NT2/D1 (cell line): ENCODE measurements around the gene CHRNA3.

Source experiments
- DNase-seq: peaks from one replicate; pipeline ENCODE4 v3.0.0-alpha.2; 2011; ENCODE audit warnings: low read depth, low spot score
- H3K27me3 ChIP-seq: 2 replicates; pipeline ENCODE4 v1.6.0; 2011; ENCODE audit warnings: mild to moderate bottlenecking; ENCODE audit not compliant: insufficient read length, insufficient read depth
- H3K36me3 ChIP-seq: 2 replicates; pipeline ENCODE4 v1.6.1; 2011; ENCODE audit warnings: mild to moderate bottlenecking, low read length, mixed read lengths; ENCODE audit not compliant: insufficient read depth, insufficient read length
- H3K4me1 ChIP-seq: 2 replicates; pipeline ENCODE4 v1.5.1; 2011; ENCODE audit not compliant: insufficient read depth, insufficient read length
- H3K4me3 ChIP-seq: 2 replicates; pipeline ENCODE4 v1.5.1; 2011; ENCODE audit warnings: low read depth; ENCODE audit not compliant: insufficient read length
- H3K9ac ChIP-seq: 2 replicates; pipeline ENCODE4 v1.6.0; 2011; ENCODE audit warnings: low read depth; ENCODE audit not compliant: insufficient read length
- H3K9me3 ChIP-seq: 2 replicates; pipeline ENCODE4 v1.5.1; 2011; ENCODE audit warnings: mild to moderate bottlenecking, low read length; ENCODE audit not compliant: insufficient read depth
- SUZ12 ChIP-seq: IDR thresholded peaks from 2 replicates; pipeline ENCODE4 v1.6.1; 2011; ENCODE audit not compliant: insufficient read length, insufficient read depth; ENCODE audit errors: extremely low read depth
- YY1 ChIP-seq: IDR thresholded peaks from 2 replicates; pipeline ENCODE4 v1.6.1; 2011; ENCODE audit not compliant: insufficient read length, insufficient read depth
- ZNF274 ChIP-seq: IDR thresholded peaks from 2 replicates; pipeline ENCODE4 v1.6.1; 2011; ENCODE audit warnings: mild to moderate bottlenecking, low read depth, low read length

CHRNA3 gene

DNA sequence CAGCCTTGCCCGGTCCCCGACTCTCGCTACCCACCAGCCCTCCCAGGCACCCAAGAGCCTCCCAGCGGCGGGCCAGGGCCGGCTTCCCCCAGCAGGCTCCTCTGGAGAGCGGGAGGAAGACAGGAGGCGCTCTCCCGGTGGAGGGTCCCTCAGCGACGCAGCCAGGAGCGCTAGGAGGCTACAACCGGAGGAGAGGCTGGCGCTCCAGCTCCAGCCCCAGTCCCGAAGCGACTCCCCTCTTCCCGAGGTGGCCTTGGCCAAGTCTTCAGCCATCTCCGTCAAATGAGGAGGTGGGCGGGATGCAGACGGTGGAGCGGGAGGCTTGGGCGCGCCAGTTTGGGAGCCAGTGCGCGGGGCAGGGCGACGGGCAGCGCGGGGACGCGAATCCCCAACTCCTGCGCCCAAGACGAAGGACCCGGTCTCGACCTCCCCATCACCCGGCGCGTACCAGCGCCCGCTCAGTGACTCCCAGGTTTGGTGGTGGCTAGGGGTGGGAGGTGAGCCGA lies 722 bp downstream of the CHRNA3 start:
- DNase-seq, result peak; percentile 76
- Histone ChIP-seq H3K36me3 (no peaks in the 10 kb centered on the region), H3K4me1 (peaks cover 5% of the 10 kb centered on the region), H3K27me3 (peaks cover 35% of the 10 kb centered on the region), H3K9me3 (peaks cover 9% of the 10 kb centered on the region; the same call in 1 of the 2 replicates), H3K4me3 (peak overlapping the region; percentile 70), H3K9ac (peak overlapping the region; percentile 82)
- TF ChIP-seq SUZ12 (no peak), YY1 (no peak), ZNF274 (no peak)

DNA sequence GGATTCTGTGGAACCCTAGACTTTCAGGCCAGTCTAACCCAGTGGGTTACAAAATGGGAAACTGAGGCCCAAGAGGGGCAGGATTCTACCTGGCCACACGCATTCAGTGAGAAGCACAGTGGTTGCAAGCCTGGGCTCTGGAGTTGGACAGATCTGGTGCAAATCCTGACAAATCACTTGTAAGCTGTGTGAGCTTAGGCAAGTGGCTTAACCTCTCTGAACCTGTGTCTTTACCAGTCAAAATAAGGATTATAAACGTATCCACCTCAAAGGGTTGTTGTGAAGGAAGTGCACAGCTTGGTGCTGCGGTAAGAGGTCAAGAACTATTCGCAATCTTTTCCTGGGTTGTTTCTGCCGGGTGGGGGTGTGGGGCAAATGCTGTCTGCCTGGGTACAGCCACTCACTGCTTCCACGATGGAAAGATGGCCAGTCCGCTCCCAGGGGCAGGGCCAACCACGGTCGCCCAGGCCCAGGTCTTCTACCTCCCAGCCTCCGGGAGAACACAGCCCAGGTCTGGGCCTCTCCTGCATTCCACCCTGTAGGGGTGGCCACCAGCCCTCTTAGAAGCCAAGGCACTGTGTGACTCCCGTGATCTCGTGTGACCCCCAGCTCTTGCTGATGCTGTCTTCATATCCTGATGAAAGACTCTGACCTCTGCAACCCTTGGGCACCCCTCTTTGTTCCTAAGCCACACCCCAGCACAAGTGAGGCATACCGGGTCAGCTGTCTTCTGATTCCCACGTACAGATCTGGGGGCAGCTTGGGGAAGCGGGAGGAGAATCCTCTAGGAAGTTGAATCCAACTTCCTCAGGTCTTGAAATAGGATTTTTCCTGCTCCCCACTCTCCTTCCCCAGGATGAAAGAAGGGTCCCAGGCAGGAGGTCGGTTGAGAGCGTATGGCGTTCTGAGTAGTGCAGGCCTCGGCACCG lies 1.5 kb downstream of the CHRNA3 start:
- Histone ChIP-seq H3K4me1 (peaks cover 5% of the 10 kb centered on the region), H3K9me3 (peaks cover 9% of the 10 kb centered on the region; the same call in 1 of the 2 replicates), H3K27me3 (peaks cover 35% of the 10 kb centered on the region), H3K9ac (peak overlapping the region; percentile 82), H3K36me3 (no peaks in the 10 kb centered on the region), H3K4me3 (peak overlapping the region; percentile 70)
- no peak for DNase-seq
- no peak for TF ChIP-seq SUZ12
- no peak for TF ChIP-seq YY1
- TF ChIP-seq ZNF274, result no peak

DNA sequence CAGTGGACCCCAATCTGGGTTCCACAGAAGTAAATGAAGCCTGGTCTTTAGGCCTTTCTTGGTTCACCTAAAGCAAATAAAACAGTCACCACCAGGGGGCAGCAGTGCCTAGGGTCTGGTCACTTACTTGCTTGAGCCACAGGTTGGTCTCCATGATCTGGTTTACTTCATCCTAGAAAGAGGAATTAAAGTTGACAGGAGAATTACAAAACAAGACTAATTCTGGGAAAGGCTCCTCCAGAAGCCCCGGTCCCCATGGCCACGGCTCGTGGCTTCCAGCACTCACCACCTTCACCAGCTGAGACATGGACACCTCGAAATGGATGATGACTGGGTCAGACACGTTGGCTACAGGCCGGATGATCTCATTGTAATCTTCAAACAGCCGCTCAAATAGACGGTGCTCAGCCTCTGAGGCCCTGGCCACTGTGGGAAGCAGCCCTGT lies 2.3 kb downstream of the CHRNA3 start:
- Histone ChIP-seq H3K27me3 (peaks cover 35% of the 10 kb centered on the region), H3K36me3 (no peaks in the 10 kb centered on the region), H3K9ac (no peak overlapping the region), H3K4me3 (no peak overlapping the region), H3K4me1 (peaks cover 5% of the 10 kb centered on the region), H3K9me3 (peaks cover 9% of the 10 kb centered on the region; the same call in 1 of the 2 replicates)
- TF ChIP-seq ZNF274, result no peak
- no peak for TF ChIP-seq SUZ12
- peak; percentile 85 for DNase-seq

DNA sequence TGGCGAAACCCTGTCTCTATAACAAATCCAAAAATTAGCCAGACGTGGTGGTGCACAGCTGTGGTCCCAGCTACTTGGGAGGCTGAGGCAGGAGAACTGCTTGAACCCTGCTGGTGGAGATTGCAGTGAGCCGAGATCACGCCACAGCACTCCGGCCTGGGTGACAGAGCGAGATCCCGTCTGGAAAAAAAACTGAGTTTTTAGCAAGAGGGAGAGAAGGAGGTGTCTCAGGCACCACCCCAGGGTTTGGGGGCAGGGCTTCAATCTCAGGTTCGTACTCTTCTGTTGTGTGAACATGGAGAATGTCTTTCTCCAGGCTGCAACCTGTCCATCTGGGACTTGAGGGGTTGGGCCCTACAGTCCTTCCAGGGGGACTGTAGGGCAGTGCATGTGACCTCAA lies 2.7 kb downstream of the CHRNA3 start:
- Histone ChIP-seq H3K9me3 (peaks cover 9% of the 10 kb centered on the region; the same call in 1 of the 2 replicates), H3K27me3 (peaks cover 32% of the 10 kb centered on the region), H3K4me3 (no peak overlapping the region), H3K4me1 (peaks cover 5% of the 10 kb centered on the region), H3K9ac (no peak overlapping the region), H3K36me3 (no peaks in the 10 kb centered on the region)
- TF ChIP-seq ZNF274, result no peak
- TF ChIP-seq SUZ12, result no peak
- TF ChIP-seq YY1, result no peak
- no peak for DNase-seq

DNA sequence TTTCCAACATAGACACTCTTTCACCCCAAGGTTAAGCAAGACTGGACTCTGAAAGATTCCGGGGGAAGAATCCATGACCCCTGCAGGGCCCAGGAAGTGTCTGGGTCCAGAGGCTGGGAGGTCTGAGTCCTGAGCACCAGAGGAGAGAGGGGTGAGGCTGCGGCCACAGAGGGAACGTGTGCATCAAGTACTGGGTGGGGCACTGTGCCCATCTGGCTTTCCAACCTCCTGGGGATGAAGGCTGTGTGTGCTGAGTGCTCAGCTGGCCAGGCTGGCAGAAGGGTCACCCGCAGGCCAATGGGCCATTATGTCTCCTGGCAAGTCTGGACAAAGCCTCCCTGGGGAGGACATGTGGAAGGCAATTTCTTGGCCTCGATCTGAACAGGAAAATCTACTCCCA lies 3.3 kb downstream of the CHRNA3 start:
- H3K36me3 ChIP-seq, result no peaks in the 10 kb centered on the region
- no peak overlapping the region for H3K9ac ChIP-seq
- peaks cover 5% of the 10 kb centered on the region for H3K4me1 ChIP-seq
- peaks cover 29% of the 10 kb centered on the region for H3K27me3 ChIP-seq
- no peak overlapping the region for H3K4me3 ChIP-seq
- TF ChIP-seq SUZ12, result no peak
- no peak for TF ChIP-seq ZNF274
- TF ChIP-seq YY1, result no peak
- no peak for DNase-seq
- H3K9me3 ChIP-seq, result peaks cover 9% of the 10 kb centered on the region; the same call in 1 of the 2 replicates

DNA sequence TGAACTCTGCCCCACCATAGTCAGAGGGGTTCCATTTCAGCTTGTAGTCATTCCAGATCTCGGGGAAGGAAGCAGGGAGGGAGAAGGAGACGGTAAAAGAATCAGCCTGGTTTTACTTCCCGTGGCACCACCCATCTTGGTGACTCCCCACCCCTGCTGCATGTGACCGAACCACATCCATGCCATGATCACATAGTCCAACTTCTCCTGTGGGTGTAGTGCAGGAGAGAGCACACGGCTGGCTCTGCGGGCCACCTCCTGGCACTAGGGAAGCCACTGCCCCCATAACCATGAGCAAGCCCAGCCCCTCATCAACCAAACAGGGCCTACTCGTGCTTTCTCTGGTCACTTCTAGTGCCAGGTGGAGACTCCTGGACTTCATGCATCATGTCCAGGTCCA lies 3.7 kb downstream of the CHRNA3 start:
- Histone ChIP-seq H3K9me3 (peaks cover 9% of the 10 kb centered on the region; the same call in 1 of the 2 replicates), H3K4me3 (no peak overlapping the region)
- TF ChIP-seq ZNF274 (no peak), YY1 (no peak), SUZ12 (no peak)

DNA sequence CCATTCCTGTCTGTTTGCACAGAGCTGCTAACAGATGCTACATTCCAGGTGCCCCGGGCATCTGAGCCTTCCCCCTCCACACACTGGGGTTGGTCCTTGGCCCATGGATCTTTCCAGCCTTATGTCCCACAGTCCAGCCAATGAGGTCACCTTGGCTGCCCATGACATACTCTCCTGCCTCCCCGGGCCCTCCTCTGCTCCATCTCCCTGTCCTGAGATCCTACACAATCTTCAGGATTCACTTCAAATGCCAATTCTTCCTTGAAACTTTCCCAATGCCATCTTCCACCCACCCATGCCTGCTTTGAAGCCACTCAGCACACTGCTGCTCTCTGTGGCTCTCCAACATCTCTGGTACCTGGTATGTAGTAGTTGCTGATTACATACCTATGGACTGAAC lies 4.3 kb downstream of the CHRNA3 start:
- no peaks in the 10 kb centered on the region for H3K36me3 ChIP-seq
- TF ChIP-seq YY1 (no peak), ZNF274 (no peak), SUZ12 (no peak)
- no peak for DNase-seq

More for the DNA sequence above, 3.7 kb downstream of the CHRNA3 start:
- Histone ChIP-seq H3K9ac (no peak overlapping the region), H3K27me3 (peaks cover 25% of the 10 kb centered on the region), H3K4me1 (peaks cover 5% of the 10 kb centered on the region), H3K36me3 (no peaks in the 10 kb centered on the region)
- DNase-seq, result no peak

More for the DNA sequence above, 4.3 kb downstream of the CHRNA3 start:
- Histone ChIP-seq H3K27me3 (peaks cover 19% of the 10 kb centered on the region), H3K9ac (no peak overlapping the region), H3K4me1 (peaks cover 5% of the 10 kb centered on the region), H3K9me3 (peaks cover 9% of the 10 kb centered on the region; the same call in 1 of the 2 replicates), H3K4me3 (no peak overlapping the region)
